Esophagus mucosa (tissue), 1 donor: ENCODE results near the gene PFKL. TPM values are rescaled to one million over a fixed set of nuclear protein-coding genes. Genes with fewer than 3 reads are reported as not detected.
"Not testable (repeated sequence)": the region's sequence is repeated elsewhere in the genome, so short reads cannot be mapped to it uniquely, and the experiment has no call there.

Source experiments
- ATAC-seq: fragments of 200-7000 bp; cut with Tn5 transposase; one replicate; pipeline ENCODE4 v1.9.1; 2020
- total RNA-seq: library from RNA; stranded (reverse); gene quantifications from one replicate; pipeline ENCODE4 v1.2.4, GENCODE V29; 2023
- donor health status: DM: yes; HTN: yes; CAD: no.

Gene PFKL
- total RNA-seq, 1 donor from 2014 or later = 104 TPM

DNA sequence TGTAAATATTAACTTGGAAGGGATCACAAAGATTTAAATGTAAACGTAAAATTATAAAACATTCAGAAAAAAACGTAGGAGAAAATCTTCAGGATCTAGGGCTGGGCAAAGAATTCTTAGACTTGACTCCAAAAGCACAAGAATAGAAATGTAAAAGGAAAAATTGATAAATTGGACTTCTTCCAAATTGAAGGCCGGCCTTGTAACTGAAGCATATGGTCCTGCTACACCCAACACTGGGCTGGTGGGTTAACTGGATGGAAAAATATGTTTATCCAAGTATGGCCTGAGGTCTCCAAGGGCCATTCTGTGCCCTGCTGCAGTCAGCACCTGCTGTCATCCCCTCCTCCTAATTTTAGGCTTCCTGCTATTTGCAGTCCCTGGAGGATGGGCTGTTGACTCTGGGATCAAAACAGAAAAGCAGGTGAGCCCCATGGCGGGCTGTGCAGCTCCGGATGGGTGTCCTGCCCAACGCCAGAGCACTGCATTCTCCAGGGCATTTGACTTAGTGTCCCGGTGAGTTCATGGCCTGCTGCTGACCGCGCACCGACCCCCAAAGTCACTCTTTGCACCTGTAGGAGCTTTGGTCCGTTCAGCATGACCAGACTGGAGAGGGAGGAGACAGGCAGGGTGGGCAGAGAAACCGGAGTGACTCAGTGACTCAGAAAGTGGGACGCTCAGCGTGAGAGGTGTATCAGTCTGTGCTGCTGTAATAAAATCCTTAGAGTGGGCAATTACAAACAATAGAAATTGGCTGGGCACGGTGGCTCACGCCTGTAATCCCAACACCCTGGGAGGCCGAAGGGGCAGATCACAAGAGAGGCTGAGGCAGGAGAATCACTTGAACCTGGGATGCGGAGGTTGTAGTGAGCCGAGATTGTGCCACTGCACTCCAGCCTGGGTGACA, 20.2 kb upstream of the PFKL start:
- no peak for ATAC-seq

DNA sequence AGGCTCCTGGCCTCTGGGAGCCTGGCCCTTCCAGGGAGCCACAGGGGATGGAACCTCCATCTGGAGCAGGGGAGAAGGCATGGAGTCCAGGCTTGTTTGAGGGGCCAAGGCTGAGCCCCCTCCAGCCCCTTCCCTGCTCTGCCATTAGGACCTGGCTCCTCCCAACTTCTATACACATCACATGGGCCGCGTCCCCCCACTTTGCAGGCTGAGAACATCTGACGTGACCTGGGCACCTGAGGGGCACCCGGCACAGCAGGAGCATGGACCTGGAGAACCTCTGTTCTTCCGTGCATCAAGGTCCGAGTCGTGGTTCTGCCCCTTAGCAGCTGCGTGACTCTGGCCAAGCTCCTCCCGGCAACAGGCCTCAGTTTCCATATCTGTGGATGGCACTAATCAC, 18.1 kb upstream of the PFKL start:
- ATAC-seq = no peak

GRCh38 chr21:44282370-44282769, 17.5 kb upstream of the PFKL start:
- ATAC-seq = no peak

- not testable (repeated sequence) for ATAC-seq
Measured at GRCh38 chr21:44283211-44283785, 16.6 kb upstream of the PFKL start.

DNA sequence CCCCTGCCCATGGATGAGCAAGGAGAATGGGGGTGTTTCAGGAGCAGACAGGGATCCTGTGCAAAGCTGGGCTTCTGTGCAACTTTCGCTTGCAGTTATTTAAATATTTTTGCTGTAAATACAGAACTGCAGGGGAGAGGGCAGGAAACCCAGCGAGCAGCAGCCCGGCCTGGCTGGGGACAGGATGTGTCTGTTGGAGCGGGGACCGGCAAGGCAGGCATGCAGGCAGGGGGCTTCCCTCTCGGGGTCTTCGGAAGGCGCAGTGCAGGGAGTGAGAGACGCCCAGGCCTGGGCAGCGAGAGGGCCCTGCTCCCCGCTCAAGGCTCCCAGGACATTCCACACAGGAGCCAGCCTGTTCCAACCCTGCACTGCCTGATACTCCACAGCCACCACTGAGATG, 15.9 kb upstream of the PFKL start:
- no peak for ATAC-seq

DNA sequence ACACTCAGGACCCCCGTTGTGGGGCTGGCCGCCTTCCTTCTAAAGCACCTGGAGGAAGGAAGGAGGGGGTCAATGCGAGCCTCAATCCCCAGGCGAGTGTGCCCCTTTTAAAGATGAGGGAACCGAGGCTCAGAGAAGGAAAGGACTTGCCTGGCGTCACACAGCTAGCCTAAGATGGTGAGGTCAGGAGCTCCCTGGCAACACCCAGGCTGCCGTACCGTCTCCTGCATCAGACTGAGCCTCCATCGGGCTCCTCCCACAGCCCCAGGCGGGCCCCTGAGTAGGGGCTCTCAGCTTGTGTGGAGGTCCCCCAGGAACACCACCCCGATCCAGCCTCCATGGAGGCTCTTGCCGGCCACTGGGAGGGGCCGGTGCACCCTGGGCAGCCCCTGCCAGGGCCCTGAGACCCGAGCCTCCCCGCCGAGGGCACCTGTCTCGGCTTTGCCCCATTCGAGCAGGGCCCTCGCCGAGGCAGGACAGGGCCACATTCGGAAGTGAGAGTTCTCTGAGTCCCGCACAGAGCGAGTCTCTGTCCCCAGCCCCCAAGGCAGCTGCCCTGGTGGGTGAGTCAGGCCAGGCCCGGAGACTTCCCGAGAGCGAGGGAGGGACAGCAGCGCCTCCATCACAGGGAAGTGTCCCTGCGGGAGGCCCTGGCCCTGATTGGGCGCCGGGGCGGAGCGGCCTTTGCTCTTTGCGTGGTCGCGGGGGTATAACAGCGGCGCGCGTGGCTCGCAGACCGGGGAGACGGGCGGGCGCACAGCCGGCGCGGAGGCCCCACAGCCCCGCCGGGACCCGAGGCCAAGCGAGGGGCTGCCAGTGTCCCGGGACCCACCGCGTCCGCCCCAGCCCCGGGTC, 14.5 kb upstream of the PFKL start, which contains the start of gene AIRE:
AIRE (plus strand) TSS at position 739 of the 855 bp plus-strand sequence. CDS start 131 bp downstream, outside the sequence.
- ATAC-seq = peak; percentile 12

GRCh38 chr21:44286086-44286715, 13.7 kb upstream of the PFKL start:
- ATAC-seq = no peak

DNA sequence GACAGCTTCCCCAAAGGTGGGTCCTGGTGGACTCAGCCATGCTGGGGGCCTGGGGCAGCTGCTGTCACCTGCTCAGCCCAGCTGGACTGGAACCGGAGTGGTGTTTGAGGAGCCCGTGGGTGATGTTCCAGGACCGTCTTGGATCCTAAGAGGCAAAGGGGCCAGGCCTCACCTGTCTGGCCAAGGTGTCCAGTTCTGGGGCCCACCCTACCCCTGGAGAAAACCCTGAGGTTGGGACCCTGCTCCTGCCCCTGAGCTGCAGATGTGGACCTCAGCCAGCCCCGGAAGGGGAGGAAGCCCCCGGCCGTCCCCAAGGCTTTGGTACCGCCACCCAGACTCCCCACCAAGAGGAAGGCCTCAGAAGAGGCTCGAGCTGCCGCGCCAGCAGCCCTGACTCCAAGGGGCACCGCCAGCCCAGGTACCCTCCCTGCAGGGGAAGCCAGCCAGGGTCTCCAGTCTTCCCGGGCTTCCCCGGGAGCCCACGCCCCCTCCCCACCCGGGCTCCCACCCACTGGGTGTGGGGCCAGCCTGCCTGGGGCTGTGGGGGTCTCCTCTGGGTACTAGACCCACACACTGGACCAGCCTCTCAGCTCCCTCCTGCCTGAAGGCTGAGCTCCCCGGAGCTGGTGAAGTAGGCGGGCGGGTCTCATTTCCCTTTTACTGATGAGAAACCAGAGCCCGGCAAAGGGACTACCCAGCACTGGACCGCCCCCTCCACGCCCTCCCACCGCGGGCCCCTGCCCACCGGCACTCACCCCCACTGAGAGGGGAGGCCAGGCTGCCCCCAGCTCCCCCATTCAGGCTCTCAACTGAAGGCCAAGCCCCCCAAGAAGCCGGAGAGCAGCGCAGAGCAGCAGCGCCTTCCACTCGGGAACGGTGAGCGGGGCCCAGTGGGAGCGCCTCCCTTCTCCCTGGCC, 12.9 kb upstream of the PFKL start:
- no peak for ATAC-seq

DNA sequence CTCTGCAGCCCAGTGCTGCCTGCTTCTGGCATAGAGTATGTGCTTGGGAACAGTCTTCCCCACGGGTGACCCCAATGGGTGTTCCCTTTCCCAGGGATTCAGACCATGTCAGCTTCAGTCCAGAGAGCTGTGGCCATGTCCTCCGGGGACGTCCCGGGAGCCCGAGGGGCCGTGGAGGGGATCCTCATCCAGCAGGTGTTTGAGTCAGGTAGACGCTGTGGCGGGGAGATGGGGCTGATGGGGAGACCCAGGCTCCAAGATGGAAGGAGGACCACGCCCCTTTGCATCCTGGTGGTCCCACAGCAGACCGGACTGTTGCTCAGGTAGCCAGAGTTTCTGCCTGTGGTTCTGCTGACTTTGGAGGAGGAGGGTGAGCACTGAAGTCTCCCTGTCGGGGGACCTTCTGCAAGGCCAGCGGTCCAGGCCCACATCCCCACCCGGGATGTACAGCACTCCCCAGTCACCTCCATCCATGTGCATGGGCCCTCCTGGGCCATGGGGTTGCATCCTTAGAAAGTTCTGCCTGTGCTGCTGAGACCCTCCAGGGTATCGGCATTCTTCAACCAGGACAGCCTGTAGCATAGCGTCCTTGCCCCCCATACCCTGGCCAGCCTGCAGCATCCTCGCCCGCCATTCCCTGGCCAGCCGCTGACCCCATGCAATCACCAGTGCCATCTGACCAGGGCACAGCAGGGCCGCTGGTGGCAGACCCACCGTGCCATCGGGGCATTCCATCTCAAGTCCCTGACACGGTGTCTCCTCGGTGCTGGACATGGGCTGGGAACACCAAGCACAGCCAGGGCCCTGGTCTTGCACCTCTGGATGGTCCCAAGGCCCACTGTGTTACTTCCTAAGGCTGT, 11.4 kb upstream of the PFKL start:
- ATAC-seq = no peak

DNA sequence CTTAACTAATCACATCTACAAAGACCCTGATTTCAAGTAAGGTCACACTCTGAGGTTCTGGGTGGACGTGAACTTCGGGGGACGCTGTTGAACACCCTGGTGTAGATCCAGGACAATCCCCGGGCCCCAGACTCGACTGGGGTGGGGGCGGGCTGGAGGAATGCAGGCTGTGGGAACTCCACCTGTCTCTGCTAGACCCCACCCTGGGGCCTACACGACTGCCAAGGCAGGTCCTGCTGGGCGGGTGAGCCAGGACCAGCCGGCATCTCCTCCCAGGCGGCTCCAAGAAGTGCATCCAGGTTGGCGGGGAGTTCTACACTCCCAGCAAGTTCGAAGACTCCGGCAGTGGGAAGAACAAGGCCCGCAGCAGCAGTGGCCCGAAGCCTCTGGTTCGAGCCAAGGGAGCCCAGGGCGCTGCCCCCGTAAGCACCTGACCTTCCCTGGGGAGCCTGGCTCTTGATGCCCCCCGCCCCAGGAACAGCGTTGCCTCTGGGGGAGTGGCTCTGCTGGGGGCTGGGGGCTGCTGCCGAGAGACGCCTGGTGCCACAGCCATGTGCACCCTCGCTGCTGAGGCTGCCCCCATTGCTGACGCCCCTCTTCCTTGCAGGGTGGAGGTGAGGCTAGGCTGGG, 10.4 kb upstream of the PFKL start:
- ATAC-seq = no peak

- no peak for ATAC-seq
Measured at GRCh38 chr21:44290327-44291077, 9.4 kb upstream of the PFKL start.

- no peak for ATAC-seq
Measured at GRCh38 chr21:44291078-44291935, 8.5 kb upstream of the PFKL start.

GRCh38 chr21:44291936-44292811, 7.7 kb upstream of the PFKL start:
- ATAC-seq = no peak

DNA sequence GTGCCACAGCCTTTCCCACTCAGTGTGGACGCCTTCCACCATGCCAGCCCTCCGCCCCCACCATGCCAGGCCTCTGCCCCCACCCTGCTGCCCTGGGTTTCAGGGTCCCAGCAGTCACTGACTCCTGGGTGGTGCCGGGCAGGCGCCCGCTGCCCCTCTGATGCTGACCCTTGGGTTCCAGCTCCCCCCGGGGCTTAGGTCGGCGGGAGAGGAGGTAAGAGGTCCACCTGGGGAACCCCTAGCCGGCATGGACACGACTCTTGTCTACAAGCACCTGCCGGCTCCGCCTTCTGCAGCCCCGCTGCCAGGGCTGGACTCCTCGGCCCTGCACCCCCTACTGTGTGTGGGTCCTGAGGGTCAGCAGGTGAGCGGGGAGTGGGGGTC, 7.0 kb upstream of the PFKL start:
- ATAC-seq = no peak

DNA sequence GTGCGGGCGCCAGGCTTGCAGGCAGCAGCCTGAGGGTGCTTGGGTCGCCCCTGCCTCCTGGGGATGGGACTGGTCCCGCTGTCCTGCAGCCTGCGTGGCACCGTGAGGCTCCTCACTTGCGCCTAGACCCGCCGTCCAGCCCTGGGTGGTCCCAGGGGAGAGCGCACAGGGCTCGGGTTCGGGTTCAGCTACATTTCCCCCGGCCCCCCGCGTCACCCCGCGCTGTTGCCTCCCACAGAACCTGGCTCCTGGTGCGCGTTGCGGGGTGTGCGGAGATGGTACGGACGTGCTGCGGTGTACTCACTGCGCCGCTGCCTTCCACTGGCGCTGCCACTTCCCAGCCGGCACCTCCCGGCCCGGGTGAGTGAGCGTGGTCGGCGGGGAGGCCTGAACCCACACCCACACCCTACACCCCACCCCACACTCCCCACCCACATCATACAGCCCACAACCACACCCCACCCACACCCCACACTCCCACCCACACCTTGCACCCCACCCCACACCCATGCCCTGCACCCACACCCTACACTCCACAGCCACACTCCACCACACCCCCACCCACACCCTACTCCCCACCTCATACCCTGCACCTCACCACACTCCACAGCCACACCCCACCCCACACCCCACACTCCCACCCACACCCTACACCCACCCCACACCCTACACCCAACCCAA, 6.2 kb upstream of the PFKL start:
- ATAC-seq = no peak

GRCh38 chr21:44294391-44295162, 5.3 kb upstream of the PFKL start:
- ATAC-seq = no peak
